Hepatocyte (in vitro differentiated cells): Measurements from ENCODE around the gene ARAP1. TPM values are rescaled to one million over a fixed set of nuclear protein-coding genes. Genes with fewer than 3 reads are reported as not detected.
A peak's percentile ranks its signal among the peaks of the same experiment; 100 is the strongest.

Source experiments
- DNase-seq: peaks from one replicate; pipeline ENCODE4 v3.0.0-alpha.2; 2016; ENCODE audit warnings: low spot score
- H2AFZ ChIP-seq: fragments of 200-600 bp; sonication (generic); 2 replicates; pipeline ENCODE4 v1.6.0; 2016; ENCODE audit warnings: antibody characterized with exemption, mild to moderate bottlenecking
- H3K27ac ChIP-seq: fragments of 200-600 bp; sonication (generic); 2 replicates; pipeline ENCODE4 v1.5.1; 2016; ENCODE audit warnings: mild to moderate bottlenecking
- H3K27me3 ChIP-seq: fragments of 200-600 bp; sonication (generic); 2 replicates; pipeline ENCODE4 v1.6.1; 2016
- H3K36me3 ChIP-seq: fragments of 200-600 bp; sonication (generic); replicated peaks from 2 replicates; pipeline ENCODE4 v1.5.1; 2016; ENCODE audit warnings: low read depth; ENCODE audit not compliant: insufficient read depth
- H3K4me1 ChIP-seq: fragments of 200-600 bp; sonication (generic); 2 replicates; pipeline ENCODE4 v1.5.1; 2016; ENCODE audit warnings: mild to moderate bottlenecking, moderate library complexity; ENCODE audit not compliant: insufficient read depth
- H3K4me2 ChIP-seq: fragments of 200-600 bp; sonication (generic); 2 replicates; pipeline ENCODE4 v1.6.0; 2016
- H3K4me3 ChIP-seq: fragments of 200-600 bp; sonication (generic); 2 replicates; pipeline ENCODE4 v1.5.1; 2016; ENCODE audit warnings: mild to moderate bottlenecking
- H3K79me2 ChIP-seq: fragments of 200-600 bp; sonication (generic); 2 replicates; pipeline ENCODE4 v1.6.0; 2017; ENCODE audit warnings: mild to moderate bottlenecking
- H3K9me2 ChIP-seq: fragments of 200-600 bp; sonication (generic); replicated peaks from 2 replicates; pipeline ENCODE4 v1.6.0; 2017; ENCODE audit warnings: mild to moderate bottlenecking; ENCODE audit not compliant: insufficient read depth
- H3K9me3 ChIP-seq: fragments of 200-600 bp; sonication (generic); 2 replicates; pipeline ENCODE4 v1.5.1; 2016; ENCODE audit warnings: low read depth, mild to moderate bottlenecking
- H4K20me1 ChIP-seq: fragments of 200-600 bp; sonication (generic); 2 replicates; pipeline ENCODE4 v1.6.0; 2016; ENCODE audit warnings: mild to moderate bottlenecking; ENCODE audit not compliant: insufficient read depth, poor library complexity, severe bottlenecking
- CTCF ChIP-seq: fragments of 200-600 bp; sonication (generic); IDR thresholded peaks from 2 replicates; pipeline ENCODE4 v1.5.1; 2016; ENCODE audit warnings: antibody characterized with exemption, mild to moderate bottlenecking; ENCODE audit not compliant: poor library complexity
- EZH2 ChIP-seq: fragments of 200-600 bp; sonication (generic); IDR thresholded peaks from 2 replicates; pipeline ENCODE4 v1.6.1; 2016; ENCODE audit warnings: antibody characterized with exemption, mild to moderate bottlenecking, borderline replicate concordance
- EZH2phosphoT487 ChIP-seq: fragments of 200-600 bp; sonication (generic); IDR thresholded peaks from one replicate; pipeline ENCODE4 v1.6.1; 2018; ENCODE audit warnings: antibody characterized with exemption, mild to moderate bottlenecking, low read depth, moderate library complexity; ENCODE audit not compliant: unreplicated experiment, severe bottlenecking
- WGBS: methylation state at CpG from one replicate; pipeline ENCODE4 v1.1.6; 2016; ENCODE audit warnings: low lambda C conversion rate; ENCODE audit errors: missing lambda C conversion rate; 5-methylcytosine and 5-hydroxymethylcytosine counted together
- polyA plus RNA-seq: library from polyadenylated mRNA; unstranded; fragments of >200 nt; fragmentation: Nextera tagmentation; extraction: Ambion mirVana; gene quantifications from 2 replicates; pipeline ENCODE4 v1.2.1, GENCODE V29; 2016
- total RNA-seq: library from RNA; depleted of rRNA; stranded (reverse); fragments of >200 nt; gene quantifications from 2 replicates; pipeline ENCODE4 v1.2.3, GENCODE V29; 2014

ARAP1 gene
- total and polyA plus RNA-seq, 2 experiments from 2014 or later, result 60.2 to 118 TPM

GRCh38 chr11:72718101-72718501 is 34.1 kb downstream of the ARAP1 start:
- no peak overlapping the region for H2AFZ ChIP-seq
- H3K9me3 ChIP-seq, result no peaks in the 10 kb centered on the region
- no peak overlapping the region for H3K4me2 ChIP-seq
- peaks cover 49% of the 10 kb centered on the region for H4K20me1 ChIP-seq
- WGBS, result 88% methylated on average over 9 of the region's 9 CpGs
- no peak overlapping the region for H3K4me3 ChIP-seq
- no peaks in the 10 kb centered on the region for H3K27me3 ChIP-seq
- peaks cover 30% of the 10 kb centered on the region for H3K4me1 ChIP-seq
- no peaks in the 10 kb centered on the region for H3K9me2 ChIP-seq
- no peak for DNase-seq
- peaks cover 76% of the 10 kb centered on the region for H3K79me2 ChIP-seq
- TF ChIP-seq EZH2, result no peak
- TF ChIP-seq EZH2phosphoT487, result no peak
- TF ChIP-seq CTCF, result no peak
- no peaks in the 10 kb centered on the region for H3K36me3 ChIP-seq
- no peak overlapping the region for H3K27ac ChIP-seq

GRCh38 chr11:72716788-72717435 is 35.3 kb downstream of the ARAP1 start:
- no peak for TF ChIP-seq EZH2phosphoT487
- no peak for TF ChIP-seq CTCF
- no peak for TF ChIP-seq EZH2
- WGBS, result 93% methylated on average over 14 of the region's 14 CpGs
- peaks cover 49% of the 10 kb centered on the region for H4K20me1 ChIP-seq
- no peak overlapping the region for H2AFZ ChIP-seq
- no peaks in the 10 kb centered on the region for H3K36me3 ChIP-seq
- peaks cover 75% of the 10 kb centered on the region for H3K79me2 ChIP-seq
- H3K27ac ChIP-seq, result no peak overlapping the region
- H3K9me2 ChIP-seq, result no peaks in the 10 kb centered on the region
- H3K4me1 ChIP-seq, result peaks cover 29% of the 10 kb centered on the region
- no peak for DNase-seq
- H3K9me3 ChIP-seq, result no peaks in the 10 kb centered on the region
- no peaks in the 10 kb centered on the region for H3K27me3 ChIP-seq
- H3K4me2 ChIP-seq, result no peak overlapping the region
- H3K4me3 ChIP-seq, result no peak overlapping the region

- Histone ChIP-seq H3K4me2 (no peak overlapping the region), H2AFZ (no peak overlapping the region), H3K36me3 (no peaks in the 10 kb centered on the region), H3K27ac (no peak overlapping the region), H3K9me2 (no peaks in the 10 kb centered on the region), H3K4me3 (no peak overlapping the region), H3K4me1 (peaks cover 23% of the 10 kb centered on the region), H3K27me3 (no peaks in the 10 kb centered on the region), H4K20me1 (peaks cover 47% of the 10 kb centered on the region), H3K79me2 (peaks cover 69% of the 10 kb centered on the region), H3K9me3 (no peaks in the 10 kb centered on the region)
- no peak for DNase-seq
- TF ChIP-seq EZH2phosphoT487 (no peak), CTCF (no peak), EZH2 (no peak)
- 58% methylated on average over 7 of the region's 7 CpGs for WGBS
Observed at GRCh38 chr11:72716290-72716689, 35.9 kb downstream of the ARAP1 start.

DNA sequence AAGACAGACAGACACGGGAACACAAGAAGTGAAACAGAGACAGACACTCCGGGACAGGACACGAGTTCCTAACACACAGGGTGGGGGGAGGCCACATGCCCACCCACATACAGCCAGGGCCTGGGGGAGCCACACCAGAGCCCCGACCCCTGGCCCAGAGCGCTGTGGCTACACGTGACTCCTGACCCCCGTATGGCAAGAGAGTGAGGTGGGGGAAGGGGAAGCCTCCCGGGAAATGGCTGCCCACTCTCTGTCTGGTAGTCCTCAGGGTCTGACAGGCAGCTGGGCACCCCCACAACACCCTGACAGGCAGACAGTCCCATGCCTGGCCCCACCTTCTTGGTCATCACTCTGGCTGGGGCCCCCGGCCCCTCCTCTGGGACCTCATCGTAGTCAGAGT is 39.4 kb downstream of the ARAP1 start:
- Histone ChIP-seq H3K27ac (peak overlapping the region; percentile 53), H3K9me2 (no peaks in the 10 kb centered on the region), H3K4me1 (peaks cover 8% of the 10 kb centered on the region), H3K4me3 (no peak overlapping the region), H3K36me3 (no peaks in the 10 kb centered on the region), H3K27me3 (no peaks in the 10 kb centered on the region), H3K79me2 (peaks cover 34% of the 10 kb centered on the region), H4K20me1 (peaks cover 23% of the 10 kb centered on the region), H2AFZ (no peak overlapping the region), H3K4me2 (peak overlapping the region; percentile 65), H3K9me3 (no peaks in the 10 kb centered on the region)
- TF ChIP-seq EZH2phosphoT487, result no peak
- no peak for TF ChIP-seq CTCF
- TF ChIP-seq EZH2, result no peak
- WGBS, result 62% methylated on average over 10 of the region's 10 CpGs
- DNase-seq, result no peak
